SK-N-SH (cell line): ENCODE data around the gene LCE1B. TPM values are rescaled to one million over a fixed set of nuclear protein-coding genes. Genes with fewer than 3 reads are reported as not detected.

Source experiments
- CTCF ChIA-PET: fragments of 300-600, 350-600 bp; formaldehyde crosslinking; extraction: SDS; loops from one replicate; lab custom pipeline; 2021; lab: Yijun Ruan, JAX
- POLR2A ChIA-PET: fragments of 350-600 bp; sonication (Branson Sonifier 250); formaldehyde crosslinking; extraction: SDS; loops from one replicate; lab custom pipeline; 2020; ENCODE audit warnings: antibody characterized with exemption, inconsistent platforms; lab: Yijun Ruan, JAX
- DNase-seq: peaks from one replicate; pipeline ENCODE4 v3.0.0; 2012
- H2AFZ ChIP-seq: fragments of 200-600 bp; sonication (generic); 2 replicates; pipeline ENCODE4 v1.8.1; 2016; ENCODE audit warnings: antibody characterized with exemption, mild to moderate bottlenecking, low read depth
- H3F3A ChIP-seq: fragments of 200-600 bp; sonication (generic); replicated peaks from 2 replicates; pipeline ENCODE3; 2016; ENCODE audit warnings: antibody characterized with exemption, mild to moderate bottlenecking; ENCODE audit not compliant: insufficient read depth
- H3K27ac ChIP-seq, 2 experiments: fragments of 200-500 bp in 1 of 2; fragments of 200-600 bp in 1 of 2; sonication (Bioruptor generic) in 1 of 2; sonication (generic), shearing (Covaris generic) in 1 of 2; 2 replicates each; pipeline versions ENCODE4 v1.5.1 to v1.6.1; 2014 to 2016; ENCODE audit warnings: low read depth in 2 of 2, inconsistent platforms in 1 of 2, low read length in 1 of 2, mild to moderate bottlenecking in 1 of 2, mixed read lengths in 1 of 2
- H3K27me3 ChIP-seq: fragments of 200-600 bp; sonication (generic), shearing (Covaris generic); 2 replicates; pipeline ENCODE4 v1.6.1; 2016; ENCODE audit warnings: mixed run types; ENCODE audit not compliant: insufficient read depth
- H3K36me3 ChIP-seq, 2 experiments: fragments of 200-500 bp in 1 of 2; fragments of 200-600 bp in 1 of 2; sonication (Bioruptor generic) in 1 of 2; sonication (generic) in 1 of 2; replicated peaks in 1 of 2; 2 replicates each; pipeline versions ENCODE3 to v1.5.1; 2014 to 2016; ENCODE audit warnings: low read length in 1 of 2, mild to moderate bottlenecking in 1 of 2; ENCODE audit not compliant: insufficient read depth in 2 of 2, control insufficient read depth in 1 of 2
- H3K4me1 ChIP-seq, 2 experiments: fragments of 200-500 bp in 1 of 2; fragments of 200-600 bp in 1 of 2; sonication (Bioruptor generic) in 1 of 2; sonication (generic), shearing (Covaris generic) in 1 of 2; 2 replicates each; pipeline versions ENCODE4 v1.5.1 to v1.6.1; 2014 to 2016; ENCODE audit warnings: low read depth in 1 of 2, low read length in 1 of 2, mixed run types in 1 of 2; ENCODE audit not compliant: insufficient read depth in 2 of 2, control insufficient read depth in 1 of 2
- H3K4me2 ChIP-seq: fragments of 200-600 bp; sonication (generic), shearing (Covaris generic); 2 replicates; pipeline ENCODE4 v1.6.1; 2017; ENCODE audit warnings: mixed run types
- H3K4me3 ChIP-seq, 2 experiments: fragments of 200-500 bp in 1 of 2; fragments of 200-600 bp in 1 of 2; sonication (Bioruptor generic) in 1 of 2; sonication (generic), shearing (Covaris generic) in 1 of 2; 2 replicates each; pipeline versions ENCODE4 v1.5.1 to v1.8.1; 2014 to 2016; ENCODE audit warnings: low read depth in 2 of 2, inconsistent platforms in 1 of 2, low read length in 1 of 2, mild to moderate bottlenecking in 1 of 2, mixed read lengths in 1 of 2, moderate library complexity in 1 of 2
- H3K79me2 ChIP-seq: fragments of 200-600 bp; sonication (generic); 2 replicates; pipeline ENCODE4 v1.8.1; 2017; ENCODE audit warnings: mild to moderate bottlenecking; ENCODE audit not compliant: insufficient read depth
- H3K9ac ChIP-seq: fragments of 200-600 bp; sonication (generic); 2 replicates; pipeline ENCODE4 v1.6.1; 2017; ENCODE audit warnings: mixed run types
- H3K9me2 ChIP-seq: fragments of 200-600 bp; sonication (generic); 2 replicates; pipeline ENCODE4 v1.6.1; 2017; ENCODE audit warnings: mixed run types
- H3K9me3 ChIP-seq: fragments of 200-600 bp; sonication (generic); 2 replicates; pipeline ENCODE4 v1.6.1; 2017; ENCODE audit warnings: mixed run types, mild to moderate bottlenecking, moderate library complexity
- H4K20me1 ChIP-seq: fragments of 200-600 bp; sonication (generic); 2 replicates; pipeline ENCODE4 v1.6.1; 2017; ENCODE audit warnings: mild to moderate bottlenecking, mixed run types; ENCODE audit not compliant: insufficient read depth
- ELF1 ChIP-seq: IDR thresholded peaks from 2 replicates; pipeline ENCODE4 v1.4.0; 2012
- EP300 ChIP-seq, 2 experiments: IDR thresholded peaks; 2 replicates each; pipeline versions ENCODE4 v1.4.0 to v1.6.1; 2012; ENCODE audit warnings: borderline replicate concordance in 1 of 2, low read depth in 1 of 2, low read length in 1 of 2
- FOSL2 ChIP-seq: IDR thresholded peaks from 2 replicates; pipeline ENCODE4 v1.4.0; 2012; ENCODE audit warnings: low read depth, mild to moderate bottlenecking, moderate library complexity, borderline replicate concordance
- GABPA ChIP-seq: IDR thresholded peaks from 2 replicates; pipeline ENCODE4 v1.4.0; 2012; ENCODE audit warnings: low read depth, mild to moderate bottlenecking
- NFIC ChIP-seq: IDR thresholded peaks from 2 replicates; pipeline ENCODE4 v1.4.0; 2012; ENCODE audit warnings: borderline replicate concordance
- NRF1 ChIP-seq: IDR thresholded peaks from 2 replicates; pipeline ENCODE4 v1.6.1; 2012; ENCODE audit warnings: low read depth, mild to moderate bottlenecking, low read length
- POLR2AphosphoS5 ChIP-seq: IDR thresholded peaks from 2 replicates; pipeline ENCODE4 v1.6.1; 2012; ENCODE audit warnings: low read depth, low read length
- RAD21 ChIP-seq: IDR thresholded peaks from 2 replicates; pipeline ENCODE4 v1.6.1; 2012; ENCODE audit warnings: mild to moderate bottlenecking, low read length
- RXRA ChIP-seq: IDR thresholded peaks from 2 replicates; pipeline ENCODE4 v1.4.0; 2012; ENCODE audit warnings: low read depth, mild to moderate bottlenecking, borderline replicate concordance
- SMC3 ChIP-seq: IDR thresholded peaks from 2 replicates; pipeline ENCODE4 v1.6.1; 2012; ENCODE audit warnings: low read depth, low read length, improper control_type of control experiment
- TCF12 ChIP-seq: IDR thresholded peaks from 2 replicates; pipeline ENCODE4 v1.4.0; 2012
- USF1 ChIP-seq: IDR thresholded peaks from 2 replicates; pipeline ENCODE4 v1.4.0; 2012; ENCODE audit warnings: low read depth, borderline replicate concordance
- YY1 ChIP-seq: IDR thresholded peaks from 2 replicates; pipeline ENCODE4 v1.4.0; 2012; ENCODE audit warnings: low read depth, mild to moderate bottlenecking
- WGBS: methylation state at CpG from one replicate; pipeline ENCODE4 v1.1.6; 2017; ENCODE audit warnings: low lambda C conversion rate; 5-methylcytosine and 5-hydroxymethylcytosine counted together
- polyA plus RNA-seq, 3 experiments: library from polyadenylated mRNA; depleted of rRNA; stranded (reverse); fragments of >200 nt; gene quantifications; 2 replicates each; pipeline ENCODE4 v1.2.3, GENCODE V29; 2012
- TF ChIP-seq, protein P1 (sequence below): IDR thresholded peaks from 2 replicates; pipeline ENCODE4 v1.6.1; 2012; ENCODE audit warnings: mild to moderate bottlenecking, low read depth, low read length, moderate library complexity

Gene LCE1B
- polyA plus RNA-seq, 1 of the 3 experiments (the other 2 are of a cell fraction): not detected

DNA sequence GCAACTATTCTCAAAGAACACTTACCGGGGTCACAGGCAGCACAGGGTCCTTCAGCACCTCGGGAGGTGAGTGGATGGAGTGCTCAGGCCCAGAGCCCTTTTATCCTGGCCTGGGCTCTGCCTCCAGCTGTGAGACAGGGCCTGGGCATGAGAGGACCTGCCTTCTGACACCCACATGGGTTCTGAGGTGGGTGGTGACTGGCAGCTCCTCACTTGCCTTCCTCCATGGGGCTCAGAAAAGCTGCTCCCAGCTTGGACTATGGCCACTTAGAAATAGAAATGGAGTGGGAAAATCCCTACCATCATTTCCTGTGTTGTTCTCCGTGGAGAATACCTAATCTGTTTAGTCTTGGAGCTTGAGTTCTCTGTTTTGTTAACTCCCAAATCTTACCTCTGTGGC lies 5.2 kb upstream of the LCE1B start, which contains the start of gene LCE1C:
LCE1C (minus strand) TSS at position 76 of the 400 bp plus-strand sequence. CDS start 1,173 bp downstream, outside the sequence.
- no peaks in the 10 kb centered on the region for H3K9me3 ChIP-seq
- H3K9me2 ChIP-seq: no peaks in the 10 kb centered on the region
- no peak within 1 kb of the TSS for H3K4me2 ChIP-seq
- H3K36me3 ChIP-seq: no peaks in the 10 kb centered on the region
- H3K9ac ChIP-seq: no peak within 1 kb of the TSS
- no peaks in the 10 kb centered on the region for H3F3A ChIP-seq
- DNase-seq: no peak
- no peak within 1 kb of the TSS for H3K4me3 ChIP-seq
- H4K20me1 ChIP-seq: no peaks in the 10 kb centered on the region
- H3K79me2 ChIP-seq: no peaks in the 10 kb centered on the region
- CTCF ChIA-PET: no interaction called here
- POLR2A ChIA-PET: no interaction called here
- H3K27ac ChIP-seq: no peak within 1 kb of the TSS
- no peaks in the 10 kb centered on the region; the same call in 1 of the 2 replicates for H3K27me3 ChIP-seq
- H2AFZ ChIP-seq: no peak within 1 kb of the TSS
- no peak for TF ChIP-seq RAD21
- no peak for TF ChIP-seq RXRA
- TF ChIP-seq FOSL2: no peak
- no peak for TF ChIP-seq YY1
- TF ChIP-seq NFIC: no peak
- TF ChIP-seq SMC3: no peak
- WGBS: 0% methylated on average over 3 of the region's 3 CpGs
- no peaks in the 10 kb centered on the region for H3K4me1 ChIP-seq

DNA sequence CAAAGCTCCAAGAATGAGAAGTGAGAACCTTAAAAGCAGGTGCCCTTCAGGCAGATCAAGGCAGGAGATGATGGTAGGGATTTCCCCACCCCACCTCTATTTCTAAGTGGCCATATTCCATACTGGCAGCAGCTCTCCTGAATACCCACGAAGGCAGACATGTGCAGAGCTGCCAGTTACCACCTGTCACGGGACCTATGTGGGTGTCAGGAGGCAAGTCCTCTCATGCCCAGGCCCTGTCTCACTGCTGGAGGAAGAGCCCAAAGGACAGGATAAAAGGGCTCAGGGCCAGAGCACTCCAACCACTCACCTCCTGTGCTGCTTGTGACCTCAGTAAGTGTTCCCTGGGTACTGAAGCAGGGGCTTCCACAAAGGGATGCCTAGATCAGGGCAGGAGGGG lies 721 bp upstream of the LCE1B start:
- WGBS: 0% methylated on average over 2 of the region's 2 CpGs
- no peaks in the 10 kb centered on the region for H3K4me1 ChIP-seq
- H3F3A ChIP-seq: no peaks in the 10 kb centered on the region
- H3K9me3 ChIP-seq: no peaks in the 10 kb centered on the region
- no peaks in the 10 kb centered on the region for H4K20me1 ChIP-seq
- no peak for DNase-seq
- no peak overlapping the region for H3K27ac ChIP-seq
- H3K4me2 ChIP-seq: no peak overlapping the region
- POLR2A ChIA-PET: no interaction called here
- no peaks in the 10 kb centered on the region for H3K79me2 ChIP-seq
- H3K4me3 ChIP-seq: no peak overlapping the region
- CTCF ChIA-PET: no interaction called here
- no peak overlapping the region for H2AFZ ChIP-seq
- H3K27me3 ChIP-seq: no peaks in the 10 kb centered on the region
- H3K36me3 ChIP-seq: no peaks in the 10 kb centered on the region
- no peak overlapping the region for H3K9ac ChIP-seq
- no peaks in the 10 kb centered on the region for H3K9me2 ChIP-seq
- TF ChIP-seq ELF1 (no peak), RAD21 (no peak), NRF1 (no peak), TCF12 (no peak)

GRCh38 chr1:152817309-152817708 lies 5.5 kb downstream of the LCE1B start:
- no peaks in the 10 kb centered on the region for H3F3A ChIP-seq
- H3K4me1 ChIP-seq: no peaks in the 10 kb centered on the region
- no peaks in the 10 kb centered on the region for H3K9me3 ChIP-seq
- 3% methylated on average over 6 of the region's 6 CpGs for WGBS
- H3K79me2 ChIP-seq: no peaks in the 10 kb centered on the region
- H3K9me2 ChIP-seq: no peaks in the 10 kb centered on the region
- no peaks in the 10 kb centered on the region for H3K36me3 ChIP-seq
- H3K27me3 ChIP-seq: no peaks in the 10 kb centered on the region; the same call in 1 of the 2 replicates
- no peak overlapping the region for H3K27ac ChIP-seq
- CTCF ChIA-PET: no interaction called here
- POLR2A ChIA-PET: no interaction called here
- H2AFZ ChIP-seq: no peak overlapping the region
- no peak overlapping the region for H3K4me3 ChIP-seq
- H4K20me1 ChIP-seq: no peaks in the 10 kb centered on the region
- H3K9ac ChIP-seq: no peak overlapping the region
- no peak overlapping the region for H3K4me2 ChIP-seq
- DNase-seq: no peak
- TF ChIP-seq POLR2AphosphoS5 (no peak), NFIC (no peak), EP300 (IDR thresholded peaks at IDR 0.05; ENCODE audit: borderline replicate concordance in 1 of 2, low read depth in 1 of 2, low read length in 1 of 2) (no peak), GABPA (no peak), RXRA (no peak), USF1 (no peak)
- TF ChIP-seq, protein P1, sequence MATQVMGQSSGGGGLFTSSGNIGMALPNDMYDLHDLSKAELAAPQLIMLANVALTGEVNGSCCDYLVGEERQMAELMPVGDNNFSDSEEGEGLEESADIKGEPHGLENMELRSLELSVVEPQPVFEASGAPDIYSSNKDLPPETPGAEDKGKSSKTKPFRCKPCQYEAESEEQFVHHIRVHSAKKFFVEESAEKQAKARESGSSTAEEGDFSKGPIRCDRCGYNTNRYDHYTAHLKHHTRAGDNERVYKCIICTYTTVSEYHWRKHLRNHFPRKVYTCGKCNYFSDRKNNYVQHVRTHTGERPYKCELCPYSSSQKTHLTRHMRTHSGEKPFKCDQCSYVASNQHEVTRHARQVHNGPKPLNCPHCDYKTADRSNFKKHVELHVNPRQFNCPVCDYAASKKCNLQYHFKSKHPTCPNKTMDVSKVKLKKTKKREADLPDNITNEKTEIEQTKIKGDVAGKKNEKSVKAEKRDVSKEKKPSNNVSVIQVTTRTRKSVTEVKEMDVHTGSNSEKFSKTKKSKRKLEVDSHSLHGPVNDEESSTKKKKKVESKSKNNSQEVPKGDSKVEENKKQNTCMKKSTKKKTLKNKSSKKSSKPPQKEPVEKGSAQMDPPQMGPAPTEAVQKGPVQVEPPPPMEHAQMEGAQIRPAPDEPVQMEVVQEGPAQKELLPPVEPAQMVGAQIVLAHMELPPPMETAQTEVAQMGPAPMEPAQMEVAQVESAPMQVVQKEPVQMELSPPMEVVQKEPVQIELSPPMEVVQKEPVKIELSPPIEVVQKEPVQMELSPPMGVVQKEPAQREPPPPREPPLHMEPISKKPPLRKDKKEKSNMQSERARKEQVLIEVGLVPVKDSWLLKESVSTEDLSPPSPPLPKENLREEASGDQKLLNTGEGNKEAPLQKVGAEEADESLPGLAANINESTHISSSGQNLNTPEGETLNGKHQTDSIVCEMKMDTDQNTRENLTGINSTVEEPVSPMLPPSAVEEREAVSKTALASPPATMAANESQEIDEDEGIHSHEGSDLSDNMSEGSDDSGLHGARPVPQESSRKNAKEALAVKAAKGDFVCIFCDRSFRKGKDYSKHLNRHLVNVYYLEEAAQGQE: no peak
